Uterus (tissue), 2 donors: Measurements from ENCODE around the gene PSORS1C1.

ENCODE experiments used
- CTCF ChIP-seq, 4 experiments: fragments of 200-600 bp in 2 of 4; fragments of 450-650 bp in 2 of 4; sonication (generic) in 2 of 4; IDR thresholded peaks; one replicate each; pipeline ENCODE4 v1.5.1; 2016 to 2019; ENCODE audit warnings: antibody characterized with exemption in 4 of 4, mild to moderate bottlenecking in 2 of 4, moderate library complexity in 1 of 4
- POLR2A ChIP-seq, 2 donors: fragments of 450-650 bp; IDR thresholded peaks; one replicate each; pipeline ENCODE4 v1.6.1; 2016; ENCODE audit warnings: antibody characterized with exemption in 2 of 2, mild to moderate bottlenecking in 1 of 2, moderate library complexity in 1 of 2

GRCh38 chr6:31143148-31143547 is 28.5 kb downstream of the PSORS1C1 start:
- TF ChIP-seq POLR2A (IDR thresholded peaks at IDR 0.05) (no peak), CTCF (IDR thresholded peaks at IDR 0.05) (no peak)
